HCT116 (cell line): ENCODE results near the gene SERPINB12. TPM values are rescaled to one million over a fixed set of nuclear protein-coding genes. Genes with fewer than 3 reads are reported as not detected.

Experiments
- ATAC-seq: fragments of 200-7000 bp; cut with Tn5 transposase; 2 replicates; pipeline ENCODE4 v1.9.1; 2020; ENCODE audit warnings: mild to moderate bottlenecking, moderate library complexity
- BruUV-seq: library from RNA; stranded (reverse); fragments of 400-500 nt; replicated peaks from 2 replicates; lab custom pipeline; 2021; lab: Mats Ljungman, UMichigan
- CTCF ChIA-PET: fragments of 300-600 bp; sonication (Branson Sonifier 250); formaldehyde crosslinking; loops from one replicate; lab custom pipeline; 2021; ENCODE audit warnings: antibody characterized with exemption; lab: Charles Lee
- POLR2A ChIA-PET: fragments of 300-600, 350-600 bp; sonication (Branson Sonifier 250); formaldehyde crosslinking; loops from one replicate; lab custom pipeline; 2021; ENCODE audit warnings: antibody characterized with exemption; lab: Charles Lee
- RAD21 ChIA-PET, 2 experiments: fragments of 300-600 bp; sonication (Branson Sonifier 250); formaldehyde crosslinking; loops; one replicate each; lab custom pipeline; 2023; ENCODE audit warnings: low total read pairs in 2 of 2; ENCODE audit not compliant: uncharacterized antibody in 2 of 2, unreplicated experiment in 2 of 2, low non-redundant PET in 1 of 2; lab: Charles Lee
- DNase-seq: peaks from one replicate; pipeline ENCODE4 v3.0.0-alpha.2; 2010; ENCODE audit warnings: low read depth, low spot score
- H2AFZ ChIP-seq: fragments of 200-600 bp; shearing (Covaris generic), sonication (generic); 2 replicates; pipeline ENCODE4 v1.6.1; 2017; ENCODE audit warnings: low read depth, mixed run types, mixed read lengths, antibody characterized with exemption, low read length; ENCODE audit not compliant: poor library complexity, severe bottlenecking
- H3K27ac ChIP-seq: 2 replicates; pipeline ENCODE4 v1.5.1; 2012; ENCODE audit warnings: low read depth, low read length
- H3K27me3 ChIP-seq: fragments of 200-600 bp; sonication (generic); 2 replicates; pipeline ENCODE4 v1.6.1; 2016; ENCODE audit warnings: mixed run types, low read length, mixed read lengths; ENCODE audit not compliant: insufficient read depth
- H3K36me3 ChIP-seq, 2 experiments: fragments of 200-500 bp in 1 of 2; fragments of 200-600 bp in 1 of 2; sonication (Bioruptor generic) in 1 of 2; sonication (generic) in 1 of 2; 2 replicates each; pipeline versions ENCODE4 v1.5.1 to v1.6.1; 2014 to 2016; ENCODE audit warnings: low read length in 2 of 2, inconsistent platforms in 1 of 2, mixed read lengths in 1 of 2, mixed run types in 1 of 2; ENCODE audit not compliant: insufficient read depth in 2 of 2, control insufficient read depth in 1 of 2
- H3K4me1 ChIP-seq, 2 experiments: fragments of 200-600 bp in 1 of 2; sonication (generic) in 1 of 2; 2 replicates each; pipeline versions ENCODE4 v1.5.1 to v1.6.1; 2012 to 2017; ENCODE audit warnings: low read length in 2 of 2, inconsistent platforms in 1 of 2, mild to moderate bottlenecking in 1 of 2, mixed read lengths in 1 of 2, mixed run types in 1 of 2, moderate library complexity in 1 of 2; ENCODE audit not compliant: insufficient read depth in 2 of 2, control insufficient read depth in 1 of 2
- H3K4me2 ChIP-seq: fragments of 200-600 bp; sonication (generic); 2 replicates; pipeline ENCODE4 v1.6.1; 2017; ENCODE audit warnings: mixed run types, low read length, mixed read lengths
- H3K4me3 ChIP-seq, 2 experiments: fragments of 200-600 bp in 1 of 2; sonication (generic) in 1 of 2; replicated peaks in 1 of 2; 2 replicates each; pipeline ENCODE4 v1.5.1; 2011 to 2016; ENCODE audit warnings: low read length in 2 of 2, control low read depth in 1 of 2, low read depth in 1 of 2, mild to moderate bottlenecking in 1 of 2, mixed read lengths in 1 of 2, mixed run types in 1 of 2
- H3K79me2 ChIP-seq: fragments of 200-600 bp; sonication (generic); 2 replicates; pipeline ENCODE4 v1.6.1; 2017; ENCODE audit warnings: mild to moderate bottlenecking, mixed run types, low read length, moderate library complexity, mixed read lengths; ENCODE audit not compliant: insufficient read depth
- H3K9ac ChIP-seq: fragments of 200-600 bp; sonication (generic); 2 replicates; pipeline ENCODE4 v1.6.1; 2016; ENCODE audit warnings: low read length, mixed read lengths
- H3K9me2 ChIP-seq: fragments of 200-600 bp; sonication (generic), shearing (Covaris generic); 2 replicates; pipeline ENCODE4 v1.6.1; 2017; ENCODE audit warnings: mixed run types, mild to moderate bottlenecking, moderate library complexity; ENCODE audit not compliant: insufficient read depth
- H3K9me3 ChIP-seq, 2 experiments: fragments of 200-500 bp in 1 of 2; fragments of 200-600 bp in 1 of 2; sonication (Bioruptor generic) in 1 of 2; sonication (generic) in 1 of 2; 2 replicates each; pipeline ENCODE4 v1.6.1; 2014 to 2017; ENCODE audit warnings: low read length in 2 of 2, mixed read lengths in 2 of 2, inconsistent platforms in 1 of 2, low read depth in 1 of 2, mild to moderate bottlenecking in 1 of 2, mixed run types in 1 of 2, moderate library complexity in 1 of 2; ENCODE audit not compliant: control insufficient read depth in 1 of 2, insufficient read depth in 1 of 2
- H4K20me1 ChIP-seq: fragments of 200-600 bp; sonication (generic), shearing (Covaris generic); 2 replicates; pipeline ENCODE4 v1.6.1; 2017; ENCODE audit warnings: mixed run types, mild to moderate bottlenecking, moderate library complexity; ENCODE audit not compliant: insufficient read depth
- CBX3 ChIP-seq: IDR thresholded peaks from 2 replicates; pipeline ENCODE4 v1.6.1; 2012; ENCODE audit warnings: low read depth
- CTCF ChIP-seq, 3 experiments: fragments of 200-600 bp in 1 of 3; sonication (generic) in 1 of 3; IDR thresholded peaks in 2 of 3; conservative IDR thresholded peaks in 1 of 3; 2 replicates each; pipeline ENCODE4 v1.5.1; 2012 to 2017; ENCODE audit warnings: low read depth in 2 of 3, low read length in 2 of 3, antibody characterized with exemption in 1 of 3, borderline replicate concordance in 1 of 3, control low read depth in 1 of 3, mild to moderate bottlenecking in 1 of 3, mixed read lengths in 1 of 3, mixed run types in 1 of 3, moderate library complexity in 1 of 3; ENCODE audit not compliant: insufficient read depth in 1 of 3
- EGR1 ChIP-seq: IDR thresholded peaks from 2 replicates; pipeline ENCODE4 v1.6.1; 2012; ENCODE audit warnings: low read depth
- ELF1 ChIP-seq: IDR thresholded peaks from 2 replicates; pipeline ENCODE4 v1.6.1; 2012; ENCODE audit warnings: low read depth, borderline replicate concordance
- EZH2 ChIP-seq: fragments of 200-600 bp; sonication (generic); IDR thresholded peaks from 2 replicates; pipeline ENCODE4 v1.6.1; 2017; ENCODE audit warnings: antibody characterized with exemption, mixed run types
- EZH2phosphoT487 ChIP-seq: fragments of 200-600 bp; IDR thresholded peaks from 2 replicates; pipeline ENCODE4 v1.6.1; 2018; ENCODE audit warnings: antibody characterized with exemption, borderline replicate concordance
- FOSL1 ChIP-seq: IDR thresholded peaks from 2 replicates; pipeline ENCODE4 v1.6.1; 2012; ENCODE audit warnings: low read depth
- JUND ChIP-seq: IDR thresholded peaks from 2 replicates; pipeline ENCODE4 v1.6.1; 2012
- POLR2A ChIP-seq: IDR thresholded peaks from 2 replicates; pipeline ENCODE4 v1.7.0; 2011; ENCODE audit warnings: borderline replicate concordance; ENCODE audit not compliant: insufficient read depth, insufficient read length; ENCODE audit errors: extremely low read depth
- SIN3A ChIP-seq: IDR thresholded peaks from 2 replicates; pipeline ENCODE4 v1.6.1; 2012; ENCODE audit warnings: low read depth
- SP1 ChIP-seq: IDR thresholded peaks from 2 replicates; pipeline ENCODE4 v1.6.1; 2012; ENCODE audit warnings: low read depth
- SRF ChIP-seq: IDR thresholded peaks from 2 replicates; pipeline ENCODE4 v1.6.1; 2012; ENCODE audit warnings: low read depth
- TCF7L2 ChIP-seq: IDR thresholded peaks from 2 replicates; pipeline ENCODE4 v1.7.0; 2011; ENCODE audit warnings: borderline replicate concordance, inconsistent platforms; ENCODE audit not compliant: insufficient read depth, insufficient read length; ENCODE audit errors: extremely low read depth
- ZBTB33 ChIP-seq: IDR thresholded peaks from 2 replicates; pipeline ENCODE4 v1.6.1; 2011; ENCODE audit warnings: mild to moderate bottlenecking, low read length, moderate library complexity; ENCODE audit not compliant: insufficient replicate concordance; ENCODE audit errors: extremely low read depth
- ZFX ChIP-seq: fragments of 450-650 bp; IDR thresholded peaks from 2 replicates; pipeline ENCODE4 v1.6.1; 2017
- intact Hi-C: fragments of 100-400 bp; cut with micrococcal nuclease; formaldehyde crosslinking; loops from 2 replicates; pipeline ENCODE4 v1.10.0; 2022
- total RNA-seq: library from RNA; stranded (reverse); gene quantifications from one replicate; pipeline ENCODE4 v1.2.1, GENCODE V29; 2021; ENCODE audit not compliant: unreplicated experiment

SERPINB12 gene
- total RNA-seq, 1 experiment from 2014 or later, result not detected

GRCh38 chr18:63492851-63493250, 49.3 kb upstream of the SERPINB12 start (continued):
- TF ChIP-seq CTCF (IDR thresholded peaks at IDR 0.05 in 2 of 3, conservative IDR thresholded peaks at IDR 0.05 in 1 of 3; ENCODE audit: borderline replicate concordance in 1 of 3, insufficient read depth in 1 of 3, low read depth in 2 of 3, low read length in 2 of 3) (no peak), ELF1 (no peak), TCF7L2 (no peak), JUND (no peak), SRF (no peak), CBX3 (no peak), EZH2 (no peak)

GRCh38 chr18:63495675-63496074, 46.5 kb upstream of the SERPINB12 start:
- POLR2A ChIA-PET, result no interaction called here
- Histone ChIP-seq H4K20me1 (no peaks in the 10 kb centered on the region), H3K4me2 (no peak overlapping the region), H3K9me3 (no peaks in the 10 kb centered on the region), H3K27ac (no peak overlapping the region), H2AFZ (no peak overlapping the region), H3K4me1 (no peaks in the 10 kb centered on the region), H3K27me3 (no peaks in the 10 kb centered on the region), H3K9me2 (no peaks in the 10 kb centered on the region), H3K9ac (no peak overlapping the region), H3K36me3 (peaks cover 5 to 12% of the 10 kb centered on the region in 2 experiments; a peak in 3 of 4 replicates), H3K79me2 (no peaks in the 10 kb centered on the region), H3K4me3 (no peak overlapping the region)
- CTCF ChIA-PET, result interaction anchor here (1.3 kb wide), 1 partner anchor 10 kb away, joined by 5 read pairs; no protein-coding TSS in a partner anchor
- RAD21 ChIA-PET, result no interaction called here
- ATAC-seq, result no peak
- no peak for DNase-seq
- intact Hi-C loops, result no loop called here
- TF ChIP-seq EZH2, result no peak
- TF ChIP-seq JUND, result no peak
- TF ChIP-seq ZFX, result no peak
- TF ChIP-seq FOSL1, result no peak
- no peak for TF ChIP-seq EZH2phosphoT487
- no peak for TF ChIP-seq POLR2A
- no peak for TF ChIP-seq CBX3
- TF ChIP-seq CTCF (IDR thresholded peaks at IDR 0.05 in 2 of 3, conservative IDR thresholded peaks at IDR 0.05 in 1 of 3; ENCODE audit: borderline replicate concordance in 1 of 3, insufficient read depth in 1 of 3, low read depth in 2 of 3, low read length in 2 of 3), result no peak
- no peak for TF ChIP-seq ELF1
- no peak for TF ChIP-seq ZBTB33
- TF ChIP-seq SIN3A, result no peak
- no peak for TF ChIP-seq SP1
- no peak for TF ChIP-seq EGR1
- BruUV-seq, result no TSS peak
